Activated T-helper 1 cell treated with anti-CD3 and anti-CD28 coated beads, Interleukin-12 subunit alpha, Interleukin-12 subunit beta, Interleukin-2, Interleukin-4 antibody, amounts not matched to agents 30 ng/mL and 10 ng/mL and 1 ng/mL, durations not matched to agents 14 hours and 24 hours and 36 hours (primary cell): ENCODE results near the gene SNPH. TPM values are rescaled to one million over a fixed set of nuclear protein-coding genes. Genes with fewer than 3 reads are reported as not detected.
"Not testable (repeated sequence)": the region's sequence is repeated elsewhere in the genome, so short reads cannot be mapped to it uniquely, and the experiment has no call there.

Experiments used
- DNase-seq: peaks from one replicate; pipeline ENCODE4 v3.0.0; 2021; ENCODE audit warnings: low spot score
- H3K27ac Mint-ChIP-seq: one replicate; pipeline ENCODE4 v1.8.0; 2021; ENCODE audit warnings: mild to moderate bottlenecking, mixed read lengths
- H3K27me3 Mint-ChIP-seq: one replicate; pipeline ENCODE4 v1.8.0; 2022; ENCODE audit warnings: mild to moderate bottlenecking, moderate library complexity, mixed read lengths; ENCODE audit not compliant: insufficient read depth
- H3K36me3 Mint-ChIP-seq: one replicate; pipeline ENCODE4 v1.8.0; 2021; ENCODE audit warnings: low read depth, mixed read lengths
- H3K4me1 Mint-ChIP-seq: one replicate; pipeline ENCODE4 v1.8.0; 2021; ENCODE audit warnings: low read depth, mixed read lengths
- H3K4me3 Mint-ChIP-seq: one replicate; pipeline ENCODE4 v1.8.0; 2021; ENCODE audit warnings: mild to moderate bottlenecking, moderate library complexity, mixed read lengths
- H3K9me3 Mint-ChIP-seq: one replicate; pipeline ENCODE4 v1.8.0; 2021; ENCODE audit warnings: mixed read lengths
- intact Hi-C: fragments of 100-400 bp; cut with micrococcal nuclease; formaldehyde crosslinking; loops from one replicate; pipeline ENCODE4 v1.15.1; 2024
- total RNA-seq: library from RNA; stranded (reverse); gene quantifications from 2 replicates; pipeline ENCODE4 v1.2.3, GENCODE V29; 2022

Gene SNPH
- total RNA-seq, 1 donor from 2014 or later: 2.5 TPM

DNA sequence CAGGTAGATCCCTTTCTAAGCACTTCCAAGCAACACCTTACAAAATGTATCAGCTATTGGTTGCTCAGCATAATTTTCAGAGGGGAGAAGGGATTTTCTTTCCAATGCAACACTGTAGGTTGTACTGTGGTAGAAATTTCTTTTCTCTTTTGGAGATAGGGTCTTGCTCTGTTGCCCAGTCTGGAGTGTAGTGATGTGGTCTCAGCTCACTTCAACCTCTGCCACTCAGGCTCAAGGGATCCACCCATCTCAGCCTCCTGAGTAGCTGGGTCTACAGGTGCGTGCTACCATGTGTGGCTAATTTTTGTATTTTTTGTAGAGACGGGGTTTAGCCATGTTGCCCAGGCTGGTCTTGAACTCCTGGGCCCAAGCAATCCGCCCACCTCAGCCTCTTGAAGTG, 24.0 kb upstream of the SNPH start:
- intact Hi-C loops: no loop called here
- Mint-ChIP-seq H3K4me1 (peaks cover 9% of the 10 kb centered on the region), H3K36me3 (no peaks in the 10 kb centered on the region)

GRCh38 chr20:1242530-1242929, 23.6 kb upstream of the SNPH start:
- Mint-ChIP-seq H3K9me3 (no peaks in the 10 kb centered on the region), H3K36me3 (no peaks in the 10 kb centered on the region), H3K4me3 (no peak overlapping the region), H3K27me3 (peaks cover 17% of the 10 kb centered on the region), H3K4me1 (peaks cover 9% of the 10 kb centered on the region), H3K27ac (peak overlapping the region; percentile 42)
- intact Hi-C loops: no loop called here
- DNase-seq: no peak

More for the DNA sequence above, 24.0 kb upstream of the SNPH start:
- Mint-ChIP-seq H3K27ac (no peak overlapping the region), H3K4me3 (no peak overlapping the region), H3K27me3 (peaks cover 18% of the 10 kb centered on the region), H3K9me3 (no peaks in the 10 kb centered on the region)
- no peak for DNase-seq

GRCh38 chr20:1245578-1245977, 20.5 kb upstream of the SNPH start:
- peaks cover 4% of the 10 kb centered on the region for H3K9me3 Mint-ChIP-seq
- no peak overlapping the region for H3K27ac Mint-ChIP-seq
- intact Hi-C loops: no loop called here
- DNase-seq: no peak
- H3K4me3 Mint-ChIP-seq: no peak overlapping the region
- no peaks in the 10 kb centered on the region for H3K36me3 Mint-ChIP-seq
- peaks cover 12% of the 10 kb centered on the region for H3K27me3 Mint-ChIP-seq
- H3K4me1 Mint-ChIP-seq: peaks cover 9% of the 10 kb centered on the region

- Mint-ChIP-seq H3K27ac (no peak overlapping the region), H3K9me3 (peaks cover 9% of the 10 kb centered on the region), H3K4me1 (peaks cover 5% of the 10 kb centered on the region), H3K36me3 (no peaks in the 10 kb centered on the region), H3K4me3 (no peak overlapping the region), H3K27me3 (peaks cover 5% of the 10 kb centered on the region)
- intact Hi-C loops: no loop called here
- DNase-seq: no peak
Observed at GRCh38 chr20:1247689-1248088, 18.4 kb upstream of the SNPH start.

DNA sequence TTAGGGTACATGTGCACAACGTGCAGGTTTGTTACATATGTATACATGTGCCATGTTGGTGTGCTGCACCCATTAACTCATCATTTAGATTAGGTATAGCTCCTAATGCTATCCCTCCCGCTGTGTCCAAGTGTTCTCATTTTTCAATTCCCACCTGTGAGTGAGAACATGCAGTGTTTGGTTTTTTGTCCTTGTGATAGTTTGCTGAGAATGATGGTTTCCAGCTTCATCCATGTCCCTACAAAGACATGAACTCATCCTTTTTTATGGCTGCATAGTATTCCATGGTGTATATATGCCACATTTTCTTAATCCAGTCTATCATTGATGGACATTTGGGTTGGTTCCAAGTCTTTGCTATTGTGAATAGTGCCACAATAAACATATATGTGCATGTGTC, 15.8 kb upstream of the SNPH start:
- H3K27ac Mint-ChIP-seq, H3K4me1 Mint-ChIP-seq, H3K9me3 Mint-ChIP-seq, H3K4me3 Mint-ChIP-seq, intact Hi-C loops, H3K36me3 Mint-ChIP-seq, DNase-seq: not testable (repeated sequence)
- peaks cover 15% of the 10 kb centered on the region for H3K27me3 Mint-ChIP-seq

DNA sequence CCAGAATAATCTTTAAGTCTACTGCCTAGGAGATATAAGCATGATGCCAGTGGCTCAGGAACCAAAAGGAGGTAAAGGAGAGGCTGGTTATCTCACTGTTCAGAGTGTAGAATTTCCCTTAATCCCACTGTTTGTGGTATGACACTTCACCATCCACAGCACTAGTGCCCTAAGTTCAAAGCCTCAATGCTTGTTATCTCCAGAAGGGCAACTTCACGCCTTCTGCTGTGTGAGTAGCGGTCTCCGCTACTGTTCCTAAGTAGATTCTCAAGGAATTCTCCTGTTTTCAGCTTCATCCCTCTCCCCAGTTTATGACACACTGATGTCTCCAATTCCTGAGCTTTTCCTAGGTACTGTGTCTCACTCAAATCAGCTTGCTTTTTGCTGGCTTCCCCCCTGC, 13.7 kb upstream of the SNPH start:
- no peak for DNase-seq
- H3K4me1 Mint-ChIP-seq: no peaks in the 10 kb centered on the region
- H3K9me3 Mint-ChIP-seq: peaks cover 9% of the 10 kb centered on the region
- H3K27ac Mint-ChIP-seq: no peak overlapping the region
- H3K36me3 Mint-ChIP-seq: no peaks in the 10 kb centered on the region
- intact Hi-C loops: no loop called here
- no peak overlapping the region for H3K4me3 Mint-ChIP-seq
- H3K27me3 Mint-ChIP-seq: peaks cover 24% of the 10 kb centered on the region

DNA sequence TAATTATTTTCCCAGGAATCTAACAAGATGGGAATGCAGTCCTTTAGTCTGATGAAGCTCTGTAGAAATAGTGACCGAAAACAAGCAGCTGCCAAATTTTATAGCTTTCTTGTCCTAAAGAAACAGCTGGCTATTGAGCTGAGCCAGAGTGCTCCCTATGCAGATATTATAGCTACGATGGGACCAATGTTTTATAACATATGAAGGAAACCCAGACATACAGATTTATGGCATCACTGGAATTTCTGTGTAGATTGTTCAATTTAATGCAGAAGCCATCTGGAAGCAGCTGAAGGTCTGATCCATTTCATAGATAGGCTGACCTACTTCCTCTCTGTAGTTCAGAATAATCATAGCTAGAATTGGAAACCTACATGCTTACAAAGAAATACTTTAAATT, 11.8 kb upstream of the SNPH start:
- Mint-ChIP-seq H3K36me3 (no peaks in the 10 kb centered on the region), H3K4me1 (no peaks in the 10 kb centered on the region), H3K27me3 (peaks cover 25% of the 10 kb centered on the region), H3K9me3 (peaks cover 9% of the 10 kb centered on the region), H3K4me3 (no peak overlapping the region), H3K27ac (no peak overlapping the region)
- intact Hi-C loops: no loop called here
- DNase-seq: no peak

- intact Hi-C loops: no loop called here
- Mint-ChIP-seq H3K9me3 (peaks cover 4% of the 10 kb centered on the region), H3K4me1 (no peaks in the 10 kb centered on the region), H3K36me3 (no peaks in the 10 kb centered on the region), H3K27me3 (peaks cover 25% of the 10 kb centered on the region), H3K4me3 (no peak overlapping the region), H3K27ac (no peak overlapping the region)
- no peak for DNase-seq
Observed at GRCh38 chr20:1255675-1256074, 10.4 kb upstream of the SNPH start.

- Mint-ChIP-seq H3K4me1 (peaks cover 32% of the 10 kb centered on the region), H3K36me3 (peaks cover 2% of the 10 kb centered on the region), H3K4me3 (no peak overlapping the region), H3K27ac (no peak overlapping the region), H3K27me3 (peaks cover 3% of the 10 kb centered on the region), H3K9me3 (peaks cover 5% of the 10 kb centered on the region)
- DNase-seq: no peak
- intact Hi-C loops: no loop called here
Observed at GRCh38 chr20:1263853-1264252, 2.2 kb upstream of the SNPH start.

DNA sequence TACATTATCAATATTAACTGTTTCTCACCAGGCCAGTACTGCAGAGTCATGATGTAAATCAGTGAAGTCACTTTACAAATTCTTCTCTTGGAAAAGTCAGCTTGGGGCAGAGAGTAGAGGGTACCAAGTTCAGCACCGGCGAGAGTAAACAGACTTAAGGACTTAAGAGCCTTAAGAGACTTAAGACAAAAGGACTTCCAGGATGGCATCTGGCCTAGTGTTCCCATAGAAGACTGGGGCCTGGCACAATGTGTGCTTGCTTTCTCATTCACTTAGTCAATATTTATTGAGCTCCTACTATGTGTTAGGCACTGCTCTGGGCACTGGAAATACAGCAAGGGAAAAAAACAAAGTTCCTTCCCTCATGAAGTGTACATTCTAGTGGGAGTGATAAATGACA, 1.4 kb upstream of the SNPH start:
- intact Hi-C loops: no loop called here
- peaks cover 2% of the 10 kb centered on the region for H3K36me3 Mint-ChIP-seq
- H3K9me3 Mint-ChIP-seq: peaks cover 5% of the 10 kb centered on the region
- peaks cover 3% of the 10 kb centered on the region for H3K27me3 Mint-ChIP-seq
- peaks cover 32% of the 10 kb centered on the region for H3K4me1 Mint-ChIP-seq
- no peak for DNase-seq
- no peak overlapping the region for H3K27ac Mint-ChIP-seq
- H3K4me3 Mint-ChIP-seq: peak overlapping the region; percentile 89

DNA sequence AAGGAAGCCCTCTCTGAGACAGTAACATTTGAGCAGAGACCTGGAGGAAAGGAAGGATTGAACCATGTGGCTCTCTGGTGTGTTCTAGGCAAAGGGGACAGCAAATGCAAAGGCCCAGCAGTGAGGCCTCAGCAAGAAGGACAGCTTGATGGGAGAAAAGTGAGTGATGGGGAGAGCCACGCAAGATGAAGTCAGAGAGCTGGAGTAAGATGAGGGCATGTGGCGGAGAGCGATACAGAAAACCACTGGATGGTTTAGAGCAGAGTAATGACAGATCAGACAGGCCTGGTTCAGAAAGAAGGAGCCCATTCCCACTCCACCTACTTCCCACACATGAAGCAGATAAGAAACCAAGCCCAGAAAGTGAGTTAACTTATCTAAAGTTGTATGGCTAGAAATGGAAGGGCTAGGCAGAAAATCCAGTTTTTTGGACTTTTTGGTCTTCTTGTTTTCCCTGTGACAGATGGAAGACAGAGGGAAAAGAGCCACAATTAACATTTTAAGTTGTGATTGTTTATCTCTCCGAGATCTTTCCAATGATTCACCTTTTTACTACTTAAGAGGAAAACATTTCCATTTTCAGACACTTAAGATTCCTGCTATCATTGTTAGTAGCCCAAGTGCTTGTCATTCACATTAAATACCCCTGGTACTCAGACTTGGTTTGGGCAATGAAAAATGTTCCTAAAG, 723 bp upstream of the SNPH start:
- no peak for DNase-seq
- Mint-ChIP-seq H3K27me3 (peaks cover 3% of the 10 kb centered on the region), H3K4me3 (peak overlapping the region; percentile 89), H3K4me1 (peaks cover 32% of the 10 kb centered on the region), H3K36me3 (peaks cover 2% of the 10 kb centered on the region), H3K9me3 (peaks cover 5% of the 10 kb centered on the region), H3K27ac (peak overlapping the region; percentile 87)
- intact Hi-C loops: no loop called here

GRCh38 chr20:1265916-1266166, 253 bp upstream of the SNPH start:
- intact Hi-C loops: loop anchor here (1.0 to 2.0 kb wide), 6 partner anchors 21 to 169 kb away; partner anchors contain the start of genes FKBP1A and PSMF1
- Mint-ChIP-seq H3K4me3 (peak overlapping the region; percentile 89), H3K4me1 (peaks cover 32% of the 10 kb centered on the region), H3K27me3 (peaks cover 3% of the 10 kb centered on the region), H3K36me3 (peaks cover 2% of the 10 kb centered on the region), H3K27ac (peak overlapping the region; percentile 87), H3K9me3 (peaks cover 5% of the 10 kb centered on the region)
- no peak for DNase-seq

GRCh38 chr20:1267161-1267560, 1.1 kb downstream of the SNPH start:
- Mint-ChIP-seq H3K27ac (no peak overlapping the region), H3K4me3 (peak overlapping the region; percentile 80), H3K36me3 (peaks cover 2% of the 10 kb centered on the region), H3K27me3 (no peaks in the 10 kb centered on the region), H3K4me1 (peaks cover 32% of the 10 kb centered on the region), H3K9me3 (peaks cover 4% of the 10 kb centered on the region)
- intact Hi-C loops: loop anchor here (2.0 kb wide), 2 partner anchors 58 to 148 kb away; partner anchors contain the start of gene PSMF1
- no peak for DNase-seq
